ENCODE data around the gene ARHGEF19.
"Not testable (repeated sequence)": the region's sequence is repeated elsewhere in the genome, so short reads cannot be mapped to it uniquely, and the experiment has no call there.

ARHGEF19 gene

DNA sequence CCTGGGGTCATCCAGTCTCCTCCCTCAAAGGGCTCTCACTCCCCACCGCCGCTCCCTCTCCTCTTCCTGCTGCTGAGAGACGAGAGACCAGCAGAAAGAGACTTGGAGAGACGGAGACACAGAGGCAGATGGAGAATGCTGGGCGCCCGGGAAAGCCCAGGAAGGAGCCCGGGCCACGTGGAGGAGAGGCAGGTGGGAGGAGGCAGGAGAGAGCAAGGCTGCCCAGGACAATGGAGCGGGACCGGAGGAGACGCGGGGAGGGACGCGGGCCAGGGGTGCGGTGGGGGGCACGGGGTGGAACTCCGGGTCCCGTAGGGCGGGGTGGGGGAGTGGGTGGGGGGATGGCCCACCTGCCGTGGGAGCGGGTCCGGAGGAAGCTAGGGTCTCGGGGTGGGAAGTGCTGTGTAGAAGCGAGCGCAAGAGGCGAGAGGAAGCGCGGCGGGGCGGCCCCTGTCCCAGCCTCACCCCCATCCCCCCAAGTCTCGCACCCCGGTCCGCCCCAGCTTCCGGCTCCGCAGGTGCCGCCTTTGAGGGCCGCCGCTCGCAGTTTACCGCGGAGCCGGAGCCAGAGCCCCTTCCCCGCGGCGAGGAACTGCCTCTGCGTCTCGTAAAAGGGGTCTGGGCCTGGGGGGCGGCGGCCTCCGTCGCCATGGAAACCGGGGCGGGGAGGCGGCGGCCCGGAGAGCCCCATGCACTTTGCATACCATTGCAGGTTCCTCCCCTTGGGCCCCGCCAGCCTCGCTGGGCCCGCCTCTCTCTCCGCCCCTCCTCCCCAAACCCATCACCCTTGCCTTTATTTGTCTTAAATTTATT is 44.9 kb downstream of the ARHGEF19 start:
- no peak for FAIRE-seq
- TF ChIP-seq, protein P1, sequence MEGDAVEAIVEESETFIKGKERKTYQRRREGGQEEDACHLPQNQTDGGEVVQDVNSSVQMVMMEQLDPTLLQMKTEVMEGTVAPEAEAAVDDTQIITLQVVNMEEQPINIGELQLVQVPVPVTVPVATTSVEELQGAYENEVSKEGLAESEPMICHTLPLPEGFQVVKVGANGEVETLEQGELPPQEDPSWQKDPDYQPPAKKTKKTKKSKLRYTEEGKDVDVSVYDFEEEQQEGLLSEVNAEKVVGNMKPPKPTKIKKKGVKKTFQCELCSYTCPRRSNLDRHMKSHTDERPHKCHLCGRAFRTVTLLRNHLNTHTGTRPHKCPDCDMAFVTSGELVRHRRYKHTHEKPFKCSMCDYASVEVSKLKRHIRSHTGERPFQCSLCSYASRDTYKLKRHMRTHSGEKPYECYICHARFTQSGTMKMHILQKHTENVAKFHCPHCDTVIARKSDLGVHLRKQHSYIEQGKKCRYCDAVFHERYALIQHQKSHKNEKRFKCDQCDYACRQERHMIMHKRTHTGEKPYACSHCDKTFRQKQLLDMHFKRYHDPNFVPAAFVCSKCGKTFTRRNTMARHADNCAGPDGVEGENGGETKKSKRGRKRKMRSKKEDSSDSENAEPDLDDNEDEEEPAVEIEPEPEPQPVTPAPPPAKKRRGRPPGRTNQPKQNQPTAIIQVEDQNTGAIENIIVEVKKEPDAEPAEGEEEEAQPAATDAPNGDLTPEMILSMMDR (IDR thresholded peaks at IDR 0.05; ENCODE audit: insufficient read depth, missing control alignments), result no peak
- DNase-seq (ENCODE audit: insufficient read length, low spot score), result no peak

DNA sequence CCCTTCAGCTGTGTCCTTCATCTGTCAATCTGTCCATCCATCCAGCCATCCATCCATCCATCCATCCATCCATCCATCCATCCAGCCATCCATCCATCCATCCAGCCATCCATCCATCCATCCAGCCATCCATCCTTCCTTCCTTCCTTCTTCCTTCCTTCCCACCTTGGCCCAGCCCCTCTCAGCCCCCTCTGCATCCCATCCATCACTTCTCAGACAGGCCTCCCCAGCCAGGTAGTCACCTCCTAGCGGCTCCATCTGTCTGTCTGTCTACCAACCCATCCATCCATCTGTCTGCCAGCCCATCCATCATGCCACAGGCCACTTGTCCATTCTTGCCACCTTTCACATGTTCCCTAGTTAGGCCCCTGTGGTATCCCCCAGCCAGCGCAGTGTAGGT is 46.3 kb downstream of the ARHGEF19 start:
- DNase-seq (ENCODE audit: insufficient read length, low spot score), result no peak
- TF ChIP-seq, protein P1 (IDR thresholded peaks at IDR 0.05; ENCODE audit: insufficient read depth, missing control alignments), result no peak
- FAIRE-seq, result no peak

DNA sequence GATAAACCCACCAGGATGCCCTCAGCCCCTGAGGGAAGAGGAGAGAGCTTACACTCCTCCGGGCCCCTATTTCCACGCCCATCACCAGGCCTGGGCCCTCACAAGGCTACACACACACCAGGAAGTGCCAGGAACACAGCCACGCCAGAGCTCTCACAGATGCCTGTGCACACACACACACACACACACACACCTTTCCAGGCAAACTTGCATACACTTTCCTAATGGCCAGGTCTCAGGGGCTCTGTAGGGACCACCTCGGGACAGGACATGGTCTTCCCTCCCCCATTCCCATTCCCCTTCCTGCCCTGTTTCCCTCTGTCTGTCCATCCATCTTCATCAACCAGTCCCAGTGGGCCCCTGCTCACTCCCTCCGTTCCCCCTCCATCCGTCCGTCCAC is 46.9 kb downstream of the ARHGEF19 start:
- DNase-seq (ENCODE audit: insufficient read length, low spot score) (no peak), FAIRE-seq (no peak)
- TF ChIP-seq, protein P1 (IDR thresholded peaks at IDR 0.05; ENCODE audit: insufficient read depth, missing control alignments), result no peak

DNA sequence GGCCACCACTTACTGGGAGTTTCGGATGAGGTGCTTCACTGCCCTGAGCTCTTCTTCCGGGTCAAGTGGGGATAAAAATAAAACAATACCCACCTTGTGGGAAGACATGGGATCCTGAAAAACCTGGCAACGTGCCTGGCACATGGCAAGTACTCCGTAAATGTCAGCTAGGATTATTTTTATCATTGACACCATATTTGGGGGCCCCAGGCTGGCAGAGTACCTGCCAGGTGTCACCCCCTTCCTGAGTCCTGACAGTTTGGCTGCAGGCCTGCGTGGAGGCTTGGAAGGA is 47.4 kb downstream of the ARHGEF19 start:
- DNase-seq (ENCODE audit: insufficient read length, low spot score) (no peak), FAIRE-seq (no peak)
- TF ChIP-seq, protein P1 (IDR thresholded peaks at IDR 0.05; ENCODE audit: insufficient read depth, missing control alignments), result no peak

DNA sequence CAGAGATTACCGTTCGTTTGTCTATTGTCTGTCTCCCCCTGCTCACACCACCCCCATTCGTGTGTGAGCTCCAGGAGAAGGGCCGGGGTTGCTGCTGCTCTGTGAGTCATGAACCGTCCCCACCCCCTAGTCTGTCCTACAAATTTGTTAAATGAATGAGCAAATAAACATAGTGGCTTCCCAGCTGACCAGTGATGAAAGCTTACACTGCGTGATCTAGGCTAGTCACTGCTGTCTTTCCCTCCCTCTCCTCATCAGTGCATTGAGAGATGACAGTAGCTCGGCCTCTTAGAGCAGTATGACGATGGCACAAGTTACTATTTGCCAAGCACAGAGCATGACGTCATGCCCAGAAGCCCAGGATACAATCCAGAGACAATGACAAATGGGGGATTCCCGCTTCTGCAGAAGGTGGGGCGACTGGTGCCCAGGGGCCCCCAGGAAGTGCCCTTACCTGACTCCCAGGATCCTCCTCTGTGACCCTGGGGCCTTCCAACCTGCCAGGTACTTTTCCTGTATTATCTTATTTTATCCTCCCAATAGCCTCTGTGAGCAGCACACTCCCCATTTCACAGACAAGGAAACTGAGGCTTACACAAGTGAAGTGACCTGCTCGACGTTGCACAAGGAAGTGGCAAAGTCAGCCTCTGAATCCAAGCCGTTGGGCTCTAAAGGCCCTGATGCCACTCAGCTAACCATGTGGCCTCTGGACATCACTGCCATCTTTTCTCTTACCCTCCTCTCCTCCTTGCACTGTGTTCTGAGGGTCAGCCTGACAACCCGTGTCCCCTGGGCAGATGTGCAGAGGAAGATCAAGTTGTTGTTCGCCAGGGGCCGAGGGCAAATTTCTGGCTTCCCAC is 48.0 kb downstream of the ARHGEF19 start:
- TF ChIP-seq, protein P1 (IDR thresholded peaks at IDR 0.05; ENCODE audit: insufficient read depth, missing control alignments), result no peak
- DNase-seq (ENCODE audit: insufficient read length, low spot score) (no peak), FAIRE-seq (no peak)

DNA sequence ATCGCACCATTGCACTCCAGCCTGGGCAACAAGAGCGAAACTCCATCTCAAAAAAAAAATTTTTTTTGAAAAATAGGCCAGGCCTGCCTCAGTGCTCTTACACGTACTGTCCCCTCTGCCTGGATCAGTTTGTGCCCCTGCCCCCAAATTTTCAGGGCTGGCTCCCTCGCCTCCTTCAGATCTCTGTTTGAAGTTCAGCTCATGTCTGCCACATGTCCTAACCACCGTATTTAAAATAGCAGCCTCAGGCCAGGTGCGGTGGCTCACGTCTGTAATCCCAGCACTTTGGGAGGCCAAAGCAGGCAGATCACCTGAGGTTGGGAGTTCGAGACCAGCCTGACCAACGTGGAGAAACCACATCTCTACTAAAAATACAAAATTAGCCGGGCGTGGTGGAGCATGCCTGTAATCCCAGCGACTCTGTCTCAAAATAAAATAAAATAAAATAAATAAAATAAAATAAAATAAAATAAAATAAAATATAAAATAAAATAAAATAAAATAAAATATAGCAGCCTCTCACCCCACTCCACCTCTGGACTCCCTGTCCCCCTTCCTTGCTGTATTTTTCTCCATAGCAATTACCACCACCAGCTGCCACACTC is 48.7 kb downstream of the ARHGEF19 start:
- not testable (repeated sequence) for FAIRE-seq; DNase-seq (ENCODE audit: insufficient read length, low spot score)

DNA sequence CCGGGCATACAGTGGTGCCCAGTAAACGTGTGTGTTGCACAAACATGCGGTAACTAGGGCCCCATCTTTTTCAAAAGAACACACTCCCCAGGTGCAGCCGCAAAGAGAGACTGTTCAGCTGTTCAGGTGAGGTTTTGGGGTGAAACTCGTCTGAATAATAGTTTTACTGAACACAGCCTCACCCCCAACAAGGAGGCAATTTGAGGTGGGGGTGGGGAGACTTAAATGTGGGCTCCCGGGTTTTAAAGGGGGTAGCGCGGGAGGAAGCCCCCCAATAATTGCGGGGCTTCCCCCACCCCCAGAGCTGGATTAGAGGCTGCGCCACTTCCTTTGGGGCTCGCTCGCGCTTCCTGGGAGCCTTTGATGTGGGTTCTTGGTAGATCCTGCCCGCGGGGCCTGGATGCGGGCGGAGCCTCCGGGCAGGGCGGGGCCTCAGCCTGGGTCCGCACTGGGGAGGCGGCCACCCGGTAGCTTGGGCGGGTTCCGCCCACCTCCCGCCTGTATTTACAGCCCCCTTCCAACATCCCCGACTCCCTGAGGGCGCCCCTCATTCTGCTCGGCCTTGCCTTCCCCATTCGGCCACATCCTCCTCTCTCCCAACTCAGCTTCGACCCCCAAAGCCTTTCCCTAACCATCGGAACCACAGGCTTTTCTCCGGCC is 50.2 kb downstream of the ARHGEF19 start:
- DNase-seq (ENCODE audit: insufficient read length, low spot score) (no peak), FAIRE-seq (no peak)
- TF ChIP-seq, protein P1 (IDR thresholded peaks at IDR 0.05; ENCODE audit: insufficient read depth, missing control alignments), result no peak
